A549 treated with GW870086 at 1 μM for 4 hours (cell line): Measurements from ENCODE around the gene PROC. TPM values are rescaled to one million over a fixed set of nuclear protein-coding genes. Genes with fewer than 3 reads are reported as not detected.

ENCODE experiments used
- total RNA-seq: library from RNA; stranded (reverse); fragments of 200-300 nt; extraction: Qiagen RNA extraction; gene quantifications from 5 replicates; pipeline ENCODE4 v1.2.3, GENCODE V29; 2022; ENCODE audit warnings: low read depth

The PROC gene
- 4.0 to 4.6 TPM (median 4.2 TPM) in 5 replicates for total RNA-seq

DNA sequence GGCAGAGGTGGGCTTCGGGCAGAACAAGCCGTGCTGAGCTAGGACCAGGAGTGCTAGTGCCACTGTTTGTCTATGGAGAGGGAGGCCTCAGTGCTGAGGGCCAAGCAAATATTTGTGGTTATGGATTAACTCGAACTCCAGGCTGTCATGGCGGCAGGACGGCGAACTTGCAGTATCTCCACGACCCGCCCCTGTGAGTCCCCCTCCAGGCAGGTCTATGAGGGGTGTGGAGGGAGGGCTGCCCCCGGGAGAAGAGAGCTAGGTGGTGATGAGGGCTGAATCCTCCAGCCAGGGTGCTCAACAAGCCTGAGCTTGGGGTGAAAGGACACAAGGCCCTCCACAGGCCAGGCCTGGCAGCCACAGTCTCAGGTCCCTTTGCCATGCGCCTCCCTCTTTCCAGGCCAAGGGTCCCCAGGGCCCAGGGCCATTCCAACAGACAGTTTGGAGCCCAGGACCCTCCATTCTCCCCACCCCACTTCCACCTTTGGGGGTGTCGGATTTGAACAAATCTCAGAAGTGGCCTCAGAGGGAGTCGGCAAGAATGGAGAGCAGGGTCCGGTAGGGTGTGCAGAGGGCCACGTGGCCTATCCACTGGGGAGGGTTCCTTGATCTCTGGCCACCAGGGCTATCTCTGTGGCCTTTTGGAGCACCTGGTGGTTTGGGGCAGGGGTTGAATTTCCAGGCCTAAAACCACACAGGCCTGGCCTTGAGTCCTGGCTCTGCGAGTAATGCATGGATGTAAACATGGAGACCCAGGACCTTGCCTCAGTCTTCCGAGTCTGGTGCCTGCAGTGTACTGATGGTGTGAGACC lies at the start of gene PROC:
Gene PROC (plus strand): TSS at position 128 of the 812 bp plus-strand sequence. CDS start 1,516 bp downstream, outside the sequence.

GRCh38 chr2:127387655-127388422 lies 30.4 kb upstream of the PROC start, which contains the start of gene MAP3K2:
MAP3K2 (minus strand) TSS chr2:127387975; CDS start chr2:127343129, 44,846 bp downstream.

Other genes with a start within 250 kb of the PROC start
- gene CYP27C1, start 198.1 kb upstream of the PROC start, total RNA-seq, result 2.7 to 5.2 TPM (median 4.0 TPM) in 5 replicates
- gene ERCC3, start 124.3 kb upstream of the PROC start, total RNA-seq, result 44.3 to 46.7 TPM (median 46.0 TPM) in 5 replicates
- 11.8 to 25.9 TPM (median 21.2 TPM) in 5 replicates for gene MAP3K2, start 30.5 kb upstream of the PROC start, total RNA-seq
- gene IWS1, start 108.1 kb downstream of the PROC start, total RNA-seq, result 36.8 to 48.4 TPM (median 43.0 TPM) in 5 replicates
- 0.11 to 0.29 TPM (median 0.19 TPM) in 4 of 5 replicates, not detected in the other for gene MYO7B, start 117.3 kb downstream of the PROC start, total RNA-seq
- gene GPR17, start 227.7 kb downstream of the PROC start, total RNA-seq, result 0.08 to 0.16 TPM (median 0.15 TPM) in 3 of 5 replicates, not detected in the others